ENCODE data around the gene KIF16B. TPM values are rescaled to one million over a fixed set of nuclear protein-coding genes. Genes with fewer than 3 reads are reported as not detected.

Gene KIF16B
- total RNA-seq, 1 experiment from 2014 or later: 16.6 TPM

DNA sequence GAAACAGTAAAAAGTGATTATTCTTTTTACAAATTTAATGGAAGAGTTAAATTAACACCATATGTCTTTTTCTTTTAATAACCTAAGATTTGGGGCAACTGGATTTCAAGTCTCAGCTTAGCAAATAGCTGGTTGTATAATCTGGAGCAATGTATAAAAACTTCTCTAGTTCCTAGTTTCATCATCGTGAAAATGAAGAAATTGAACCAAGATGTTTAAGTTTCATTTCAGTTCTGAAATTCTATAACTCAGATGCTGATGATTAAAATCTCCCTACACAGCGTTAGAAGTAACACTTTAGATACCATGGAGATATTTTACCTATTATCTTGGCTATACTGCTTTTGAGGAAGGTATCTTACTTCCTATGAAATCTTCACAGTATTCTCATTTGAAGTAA is 252.0 kb downstream of the KIF16B start:
- no TSS peak for BruUV-seq (replicated peaks)
- intact Hi-C loops (cut with micrococcal nuclease; ENCODE audit: unreplicated experiment): no loop called here
- DNase-seq (ENCODE audit: low read depth, low spot score) (no peak), ATAC-seq (no peak)
- ChIA-PET CTCF (no interaction called here), POLR2A (no interaction called here)
- Histone ChIP-seq H3K27ac (ENCODE audit: low read length) (no peak overlapping the region), H3K4me1 (ENCODE audit: control insufficient read depth, insufficient read depth, low read length) (no peaks in the 10 kb centered on the region), H3K9me3 (ENCODE audit: control insufficient read depth, insufficient read depth, low read depth, low read length) (no peaks in the 10 kb centered on the region), H3K27me3 (ENCODE audit: control insufficient read depth, insufficient read depth, low read length) (no peaks in the 10 kb centered on the region), H3K4me3 (ENCODE audit: low read depth in 2 of 2, low read length in 2 of 2) (no peak overlapping the region), H3K36me3 (ENCODE audit: control insufficient read depth, insufficient read depth, low read length) (no peaks in the 10 kb centered on the region)
- TF ChIP-seq TCF7L2 (IDR thresholded peaks at IDR 0.05; ENCODE audit: low read depth, low read length) (no peak), SIN3A (IDR thresholded peaks at IDR 0.05; ENCODE audit: borderline replicate concordance, insufficient read depth, low read depth, low read length) (no peak), POLR2AphosphoS5 (IDR thresholded peaks at IDR 0.05; ENCODE audit: low read depth, low read length) (no peak)
- TF ChIP-seq, protein P1, sequence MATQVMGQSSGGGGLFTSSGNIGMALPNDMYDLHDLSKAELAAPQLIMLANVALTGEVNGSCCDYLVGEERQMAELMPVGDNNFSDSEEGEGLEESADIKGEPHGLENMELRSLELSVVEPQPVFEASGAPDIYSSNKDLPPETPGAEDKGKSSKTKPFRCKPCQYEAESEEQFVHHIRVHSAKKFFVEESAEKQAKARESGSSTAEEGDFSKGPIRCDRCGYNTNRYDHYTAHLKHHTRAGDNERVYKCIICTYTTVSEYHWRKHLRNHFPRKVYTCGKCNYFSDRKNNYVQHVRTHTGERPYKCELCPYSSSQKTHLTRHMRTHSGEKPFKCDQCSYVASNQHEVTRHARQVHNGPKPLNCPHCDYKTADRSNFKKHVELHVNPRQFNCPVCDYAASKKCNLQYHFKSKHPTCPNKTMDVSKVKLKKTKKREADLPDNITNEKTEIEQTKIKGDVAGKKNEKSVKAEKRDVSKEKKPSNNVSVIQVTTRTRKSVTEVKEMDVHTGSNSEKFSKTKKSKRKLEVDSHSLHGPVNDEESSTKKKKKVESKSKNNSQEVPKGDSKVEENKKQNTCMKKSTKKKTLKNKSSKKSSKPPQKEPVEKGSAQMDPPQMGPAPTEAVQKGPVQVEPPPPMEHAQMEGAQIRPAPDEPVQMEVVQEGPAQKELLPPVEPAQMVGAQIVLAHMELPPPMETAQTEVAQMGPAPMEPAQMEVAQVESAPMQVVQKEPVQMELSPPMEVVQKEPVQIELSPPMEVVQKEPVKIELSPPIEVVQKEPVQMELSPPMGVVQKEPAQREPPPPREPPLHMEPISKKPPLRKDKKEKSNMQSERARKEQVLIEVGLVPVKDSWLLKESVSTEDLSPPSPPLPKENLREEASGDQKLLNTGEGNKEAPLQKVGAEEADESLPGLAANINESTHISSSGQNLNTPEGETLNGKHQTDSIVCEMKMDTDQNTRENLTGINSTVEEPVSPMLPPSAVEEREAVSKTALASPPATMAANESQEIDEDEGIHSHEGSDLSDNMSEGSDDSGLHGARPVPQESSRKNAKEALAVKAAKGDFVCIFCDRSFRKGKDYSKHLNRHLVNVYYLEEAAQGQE (IDR thresholded peaks at IDR 0.05; ENCODE audit: insufficient read depth in 1 of 2, low read depth in 2 of 2, low read length in 1 of 2): no peak
- TF ChIP-seq, protein P2, sequence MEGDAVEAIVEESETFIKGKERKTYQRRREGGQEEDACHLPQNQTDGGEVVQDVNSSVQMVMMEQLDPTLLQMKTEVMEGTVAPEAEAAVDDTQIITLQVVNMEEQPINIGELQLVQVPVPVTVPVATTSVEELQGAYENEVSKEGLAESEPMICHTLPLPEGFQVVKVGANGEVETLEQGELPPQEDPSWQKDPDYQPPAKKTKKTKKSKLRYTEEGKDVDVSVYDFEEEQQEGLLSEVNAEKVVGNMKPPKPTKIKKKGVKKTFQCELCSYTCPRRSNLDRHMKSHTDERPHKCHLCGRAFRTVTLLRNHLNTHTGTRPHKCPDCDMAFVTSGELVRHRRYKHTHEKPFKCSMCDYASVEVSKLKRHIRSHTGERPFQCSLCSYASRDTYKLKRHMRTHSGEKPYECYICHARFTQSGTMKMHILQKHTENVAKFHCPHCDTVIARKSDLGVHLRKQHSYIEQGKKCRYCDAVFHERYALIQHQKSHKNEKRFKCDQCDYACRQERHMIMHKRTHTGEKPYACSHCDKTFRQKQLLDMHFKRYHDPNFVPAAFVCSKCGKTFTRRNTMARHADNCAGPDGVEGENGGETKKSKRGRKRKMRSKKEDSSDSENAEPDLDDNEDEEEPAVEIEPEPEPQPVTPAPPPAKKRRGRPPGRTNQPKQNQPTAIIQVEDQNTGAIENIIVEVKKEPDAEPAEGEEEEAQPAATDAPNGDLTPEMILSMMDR (IDR thresholded peaks at IDR 0.05): no peak
- in situ Hi-C loops (cut with HindIII; ENCODE audit: low pct_unique_long_range_greater_than_20kb, low sequenced_read_pairs): no loop called here

DNA sequence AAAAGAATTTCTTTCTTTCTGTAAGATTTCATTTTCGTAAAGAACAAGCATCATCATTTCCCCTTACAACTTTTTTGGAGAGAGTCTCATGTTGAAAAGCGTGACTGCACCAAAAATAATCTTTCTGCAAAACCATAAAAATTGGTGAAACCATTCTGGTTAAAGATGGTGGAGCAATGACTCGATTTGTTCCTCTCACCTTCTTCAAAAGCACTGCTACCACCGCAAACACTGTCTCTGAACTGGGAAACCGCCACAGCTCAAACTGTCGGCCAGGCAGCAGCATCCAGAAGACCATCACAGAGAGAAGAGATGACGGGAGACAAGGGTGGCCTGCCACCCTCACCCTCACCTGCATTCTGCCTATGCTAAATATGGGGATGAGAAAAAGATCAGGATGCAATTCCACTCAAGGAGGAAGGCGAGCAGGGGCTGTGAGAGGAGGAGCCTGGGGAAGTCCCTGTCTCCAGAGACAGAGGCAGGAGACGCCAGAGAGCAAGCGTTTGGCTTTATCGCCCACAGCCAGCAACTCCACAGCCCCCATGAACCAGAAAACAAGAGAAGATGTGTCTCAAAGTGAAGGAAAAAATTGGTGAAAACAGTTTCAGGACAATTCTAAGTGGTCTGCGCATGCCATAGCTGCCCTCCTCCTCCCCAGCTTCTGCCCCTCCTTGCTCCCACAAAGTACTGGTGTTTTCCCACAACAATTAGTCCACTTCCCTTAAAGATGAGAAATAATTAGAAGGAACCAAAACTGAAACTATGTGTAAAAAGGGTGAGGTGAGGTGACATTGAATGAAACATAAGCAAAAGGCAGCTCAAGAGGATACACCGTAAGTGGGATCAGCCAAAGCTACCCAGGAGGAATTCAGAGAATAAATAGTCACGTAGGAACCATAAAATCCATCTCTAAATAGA is 255.5 kb downstream of the KIF16B start:
- DNase-seq (ENCODE audit: low read depth, low spot score): no peak

More for the DNA sequence above, 255.5 kb downstream of the KIF16B start:
- Histone ChIP-seq H3K9me3 (ENCODE audit: control insufficient read depth, insufficient read depth, low read depth, low read length) (no peaks in the 10 kb centered on the region), H3K4me3 (ENCODE audit: low read depth in 2 of 2, low read length in 2 of 2) (no peak overlapping the region), H3K4me1 (ENCODE audit: control insufficient read depth, insufficient read depth, low read length) (no peaks in the 10 kb centered on the region), H3K27ac (ENCODE audit: low read length) (no peak overlapping the region), H3K36me3 (ENCODE audit: control insufficient read depth, insufficient read depth, low read length) (no peaks in the 10 kb centered on the region), H3K27me3 (ENCODE audit: control insufficient read depth, insufficient read depth, low read length) (no peaks in the 10 kb centered on the region)
- no TSS peak for BruUV-seq (replicated peaks)
- TF ChIP-seq, protein P1 (IDR thresholded peaks at IDR 0.05; ENCODE audit: insufficient read depth in 1 of 2, low read depth in 2 of 2, low read length in 1 of 2): no peak
- TF ChIP-seq POLR2AphosphoS5 (IDR thresholded peaks at IDR 0.05; ENCODE audit: low read depth, low read length): no peak
- no peak for TF ChIP-seq TCF7L2 (IDR thresholded peaks at IDR 0.05; ENCODE audit: low read depth, low read length)
- TF ChIP-seq, protein P2 (IDR thresholded peaks at IDR 0.05): no peak
- in situ Hi-C loops (cut with HindIII; ENCODE audit: low pct_unique_long_range_greater_than_20kb, low sequenced_read_pairs) (no loop called here), intact Hi-C loops (cut with micrococcal nuclease; ENCODE audit: unreplicated experiment) (no loop called here)
- CTCF ChIA-PET: no interaction called here
- ATAC-seq: no peak
- POLR2A ChIA-PET: no interaction called here
